HCT116 (cell line): ENCODE measurements around the gene STAM. TPM values are rescaled to one million over a fixed set of nuclear protein-coding genes. Genes with fewer than 3 reads are reported as not detected.

ENCODE experiments used
- ATAC-seq: fragments of 200-7000 bp; cut with Tn5 transposase; 2 replicates; pipeline ENCODE4 v1.9.1; 2020; ENCODE audit warnings: mild to moderate bottlenecking, moderate library complexity
- BruUV-seq: library from RNA; stranded (reverse); fragments of 400-500 nt; replicated peaks from 2 replicates; lab custom pipeline; 2021; lab: Mats Ljungman, UMichigan
- CTCF ChIA-PET: fragments of 300-600 bp; sonication (Branson Sonifier 250); formaldehyde crosslinking; loops from one replicate; lab custom pipeline; 2021; ENCODE audit warnings: antibody characterized with exemption; lab: Charles Lee
- POLR2A ChIA-PET: fragments of 300-600, 350-600 bp; sonication (Branson Sonifier 250); formaldehyde crosslinking; loops from one replicate; lab custom pipeline; 2021; ENCODE audit warnings: antibody characterized with exemption; lab: Charles Lee
- RAD21 ChIA-PET, 2 experiments: fragments of 300-600 bp; sonication (Branson Sonifier 250); formaldehyde crosslinking; loops; one replicate each; lab custom pipeline; 2023; ENCODE audit warnings: low total read pairs in 2 of 2; ENCODE audit not compliant: uncharacterized antibody in 2 of 2, unreplicated experiment in 2 of 2, low non-redundant PET in 1 of 2; lab: Charles Lee
- DNase-seq: peaks from one replicate; pipeline ENCODE4 v3.0.0-alpha.2; 2010; ENCODE audit warnings: low read depth, low spot score
- H2AFZ ChIP-seq: fragments of 200-600 bp; shearing (Covaris generic), sonication (generic); 2 replicates; pipeline ENCODE4 v1.6.1; 2017; ENCODE audit warnings: low read depth, mixed run types, mixed read lengths, antibody characterized with exemption, low read length; ENCODE audit not compliant: poor library complexity, severe bottlenecking
- H3K27ac ChIP-seq: 2 replicates; pipeline ENCODE4 v1.5.1; 2012; ENCODE audit warnings: low read depth, low read length
- H3K27me3 ChIP-seq: fragments of 200-600 bp; sonication (generic); 2 replicates; pipeline ENCODE4 v1.6.1; 2016; ENCODE audit warnings: mixed run types, low read length, mixed read lengths; ENCODE audit not compliant: insufficient read depth
- H3K36me3 ChIP-seq, 2 experiments: fragments of 200-500 bp in 1 of 2; fragments of 200-600 bp in 1 of 2; sonication (Bioruptor generic) in 1 of 2; sonication (generic) in 1 of 2; 2 replicates each; pipeline versions ENCODE4 v1.5.1 to v1.6.1; 2014 to 2016; ENCODE audit warnings: low read length in 2 of 2, inconsistent platforms in 1 of 2, mixed read lengths in 1 of 2, mixed run types in 1 of 2; ENCODE audit not compliant: insufficient read depth in 2 of 2, control insufficient read depth in 1 of 2
- H3K4me1 ChIP-seq, 2 experiments: fragments of 200-600 bp in 1 of 2; sonication (generic) in 1 of 2; 2 replicates each; pipeline versions ENCODE4 v1.5.1 to v1.6.1; 2012 to 2017; ENCODE audit warnings: low read length in 2 of 2, inconsistent platforms in 1 of 2, mild to moderate bottlenecking in 1 of 2, mixed read lengths in 1 of 2, mixed run types in 1 of 2, moderate library complexity in 1 of 2; ENCODE audit not compliant: insufficient read depth in 2 of 2, control insufficient read depth in 1 of 2
- H3K4me2 ChIP-seq: fragments of 200-600 bp; sonication (generic); 2 replicates; pipeline ENCODE4 v1.6.1; 2017; ENCODE audit warnings: mixed run types, low read length, mixed read lengths
- H3K4me3 ChIP-seq, 2 experiments: fragments of 200-600 bp in 1 of 2; sonication (generic) in 1 of 2; replicated peaks in 1 of 2; 2 replicates each; pipeline ENCODE4 v1.5.1; 2011 to 2016; ENCODE audit warnings: low read length in 2 of 2, control low read depth in 1 of 2, low read depth in 1 of 2, mild to moderate bottlenecking in 1 of 2, mixed read lengths in 1 of 2, mixed run types in 1 of 2
- H3K79me2 ChIP-seq: fragments of 200-600 bp; sonication (generic); 2 replicates; pipeline ENCODE4 v1.6.1; 2017; ENCODE audit warnings: mild to moderate bottlenecking, mixed run types, low read length, moderate library complexity, mixed read lengths; ENCODE audit not compliant: insufficient read depth
- H3K9ac ChIP-seq: fragments of 200-600 bp; sonication (generic); 2 replicates; pipeline ENCODE4 v1.6.1; 2016; ENCODE audit warnings: low read length, mixed read lengths
- H3K9me2 ChIP-seq: fragments of 200-600 bp; sonication (generic), shearing (Covaris generic); 2 replicates; pipeline ENCODE4 v1.6.1; 2017; ENCODE audit warnings: mixed run types, mild to moderate bottlenecking, moderate library complexity; ENCODE audit not compliant: insufficient read depth
- H3K9me3 ChIP-seq, 2 experiments: fragments of 200-500 bp in 1 of 2; fragments of 200-600 bp in 1 of 2; sonication (Bioruptor generic) in 1 of 2; sonication (generic) in 1 of 2; 2 replicates each; pipeline ENCODE4 v1.6.1; 2014 to 2017; ENCODE audit warnings: low read length in 2 of 2, mixed read lengths in 2 of 2, inconsistent platforms in 1 of 2, low read depth in 1 of 2, mild to moderate bottlenecking in 1 of 2, mixed run types in 1 of 2, moderate library complexity in 1 of 2; ENCODE audit not compliant: control insufficient read depth in 1 of 2, insufficient read depth in 1 of 2
- H4K20me1 ChIP-seq: fragments of 200-600 bp; sonication (generic), shearing (Covaris generic); 2 replicates; pipeline ENCODE4 v1.6.1; 2017; ENCODE audit warnings: mixed run types, mild to moderate bottlenecking, moderate library complexity; ENCODE audit not compliant: insufficient read depth
- CBX3 ChIP-seq: IDR thresholded peaks from 2 replicates; pipeline ENCODE4 v1.6.1; 2012; ENCODE audit warnings: low read depth
- EGR1 ChIP-seq: IDR thresholded peaks from 2 replicates; pipeline ENCODE4 v1.6.1; 2012; ENCODE audit warnings: low read depth
- EZH2 ChIP-seq: fragments of 200-600 bp; sonication (generic); IDR thresholded peaks from 2 replicates; pipeline ENCODE4 v1.6.1; 2017; ENCODE audit warnings: antibody characterized with exemption, mixed run types
- JUND ChIP-seq: IDR thresholded peaks from 2 replicates; pipeline ENCODE4 v1.6.1; 2012
- MAX ChIP-seq: IDR thresholded peaks from 2 replicates; pipeline ENCODE4 v1.6.1; 2012
- POLR2A ChIP-seq: IDR thresholded peaks from 2 replicates; pipeline ENCODE4 v1.7.0; 2011; ENCODE audit warnings: borderline replicate concordance; ENCODE audit not compliant: insufficient read depth, insufficient read length; ENCODE audit errors: extremely low read depth
- ZFX ChIP-seq: fragments of 450-650 bp; IDR thresholded peaks from 2 replicates; pipeline ENCODE4 v1.6.1; 2017
- intact Hi-C: fragments of 100-400 bp; cut with micrococcal nuclease; formaldehyde crosslinking; loops from 2 replicates; pipeline ENCODE4 v1.10.0; 2022
- total RNA-seq: library from RNA; stranded (reverse); gene quantifications from one replicate; pipeline ENCODE4 v1.2.1, GENCODE V29; 2021; ENCODE audit not compliant: unreplicated experiment

Gene STAM
- total RNA-seq, 1 experiment from 2014 or later = 23.0 TPM

GRCh38 chr10:17660921-17661320 is 17.0 kb downstream of the STAM start:
- no TSS peak for BruUV-seq
- ChIA-PET CTCF (no interaction called here), POLR2A (no interaction called here)

DNA sequence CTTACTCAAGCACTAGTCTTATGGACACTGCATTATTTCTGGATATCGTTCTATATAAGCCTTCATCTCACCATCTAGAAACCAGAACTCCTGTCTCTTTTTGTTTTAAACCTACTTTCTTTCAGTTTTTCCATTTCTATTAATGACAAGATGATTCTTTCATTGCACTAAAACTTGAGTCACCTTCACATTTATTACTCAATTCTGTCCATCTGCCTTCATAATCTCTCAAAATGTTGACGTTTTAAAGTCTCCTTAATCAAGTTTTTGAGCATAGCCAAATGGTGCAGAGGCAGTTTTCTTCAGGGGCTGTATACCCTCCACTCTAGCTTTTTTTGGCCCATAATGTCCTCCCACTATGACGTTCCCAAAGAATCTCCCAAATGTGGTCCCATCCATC is 17.6 kb downstream of the STAM start:
- ChIA-PET POLR2A (no interaction called here), RAD21 (no interaction called here)
- peaks cover 78% of the 10 kb centered on the region for H3K79me2 ChIP-seq

More at GRCh38 chr10:17660921-17661320, 17.0 kb downstream of the STAM start:
- no peak for DNase-seq
- intact Hi-C loops = no loop called here
- no peak for TF ChIP-seq CBX3
- no peak for TF ChIP-seq EZH2
- TF ChIP-seq ZFX = no peak
- TF ChIP-seq, all 23 proteins: peak for 0
- Histone ChIP-seq H3K79me2 (peaks cover 82% of the 10 kb centered on the region), H3K9me3 (no peaks in the 10 kb centered on the region), H3K9ac (no peak overlapping the region), H3K4me2 (no peak overlapping the region), H3K27ac (no peak overlapping the region), H3K4me3 (no peak overlapping the region), H2AFZ (no peak overlapping the region), H4K20me1 (no peaks in the 10 kb centered on the region), H3K4me1 (peaks cover 33 to 44% of the 10 kb centered on the region in 2 experiments), H3K36me3 (no peaks in the 10 kb centered on the region), H3K9me2 (no peaks in the 10 kb centered on the region), H3K27me3 (no peaks in the 10 kb centered on the region)
- RAD21 ChIA-PET = no interaction called here
- no peak for ATAC-seq

More for the DNA sequence above, 17.6 kb downstream of the STAM start:
- Histone ChIP-seq H3K27ac (no peak overlapping the region), H3K9me3 (no peaks in the 10 kb centered on the region), H3K4me2 (no peak overlapping the region), H3K9ac (no peak overlapping the region), H4K20me1 (no peaks in the 10 kb centered on the region), H2AFZ (no peak overlapping the region), H3K4me1 (peaks cover 29 to 41% of the 10 kb centered on the region in 2 experiments), H3K36me3 (no peaks in the 10 kb centered on the region), H3K27me3 (no peaks in the 10 kb centered on the region), H3K4me3 (no peak overlapping the region), H3K9me2 (no peaks in the 10 kb centered on the region)
- ATAC-seq (no peak), DNase-seq (no peak)
- CTCF ChIA-PET = no interaction called here
- BruUV-seq = no TSS peak
- TF ChIP-seq ZFX (no peak), MAX (no peak), EGR1 (no peak), JUND (no peak), POLR2A (no peak)
- intact Hi-C loops = no loop called here
